HS-27A (cell line): Measurements from ENCODE around the gene RNF212B.
"Not testable (repeated sequence)": the region's sequence is repeated elsewhere in the genome, so short reads cannot be mapped to it uniquely, and the experiment has no call there.

Experiments
- DNase-seq: peaks from one replicate; pipeline ENCODE4 v3.0.0-alpha.2; 2012; ENCODE audit warnings: low read depth, missing footprints

Gene RNF212B

GRCh38 chr14:23243066-23243465 lies 5.3 kb downstream of the RNF212B start:
- DNase-seq = no peak

- no peak for DNase-seq
These were observed 7.5 kb downstream of the RNF212B start for GRCh38 chr14:23245282-23245681.

GRCh38 chr14:23248601-23249000 lies 10.9 kb downstream of the RNF212B start:
- DNase-seq = no peak

GRCh38 chr14:23249824-23250223 lies 12.1 kb downstream of the RNF212B start:
- DNase-seq = no peak

GRCh38 chr14:23252006-23252405 lies 14.3 kb downstream of the RNF212B start:
- DNase-seq = no peak

- no peak for DNase-seq
These were observed 14.9 kb downstream of the RNF212B start for GRCh38 chr14:23252420-23253333.

GRCh38 chr14:23258256-23258655 lies 20.5 kb downstream of the RNF212B start:
- no peak for DNase-seq

- no peak for DNase-seq
These were observed 21.7 kb downstream of the RNF212B start for GRCh38 chr14:23259426-23259825.

- DNase-seq = not testable (repeated sequence)
These were observed 23.1 kb downstream of the RNF212B start for GRCh38 chr14:23260849-23261248.

- DNase-seq = no peak
These were observed 31.5 kb downstream of the RNF212B start for GRCh38 chr14:23269193-23269592.

- DNase-seq = no peak
These were observed 37.7 kb downstream of the RNF212B start for GRCh38 chr14:23275412-23275811.

- DNase-seq = no peak
These were observed 39.5 kb downstream of the RNF212B start for GRCh38 chr14:23277189-23277588.

- not testable (repeated sequence) for DNase-seq
These were observed 40.2 kb downstream of the RNF212B start for GRCh38 chr14:23277928-23278327.

GRCh38 chr14:23281247-23281646 lies 43.5 kb downstream of the RNF212B start:
- DNase-seq = no peak

GRCh38 chr14:23284654-23285529 lies 47.2 kb downstream of the RNF212B start:
- DNase-seq = no peak

- DNase-seq = no peak
These were observed 47.8 kb downstream of the RNF212B start for GRCh38 chr14:23285530-23286019.

- peak; percentile 95 for DNase-seq
These were observed 48.5 kb downstream of the RNF212B start, which contains the start of gene HOMEZ for GRCh38 chr14:23286020-23286901. Gene HOMEZ (minus strand): TSS chr14:23286132. CDS start chr14:23285952, 180 bp downstream.

- DNase-seq = no peak
These were observed 49.3 kb downstream of the RNF212B start for GRCh38 chr14:23286902-23287479.

- DNase-seq = no peak
These were observed 57.2 kb downstream of the RNF212B start for GRCh38 chr14:23294734-23295561.
